Kidney (tissue), 14 donors: ENCODE data around the gene CHIC2. TPM values are rescaled to one million over a fixed set of nuclear protein-coding genes. Genes with fewer than 3 reads are reported as not detected.
"Not testable (repeated sequence)": the region's sequence is repeated elsewhere in the genome, so short reads cannot be mapped to it uniquely, and the experiment has no call there.

Experiments used
- DNase-seq, 5 donors: peaks; one replicate each; pipeline ENCODE4 v3.0.0-alpha.2; 2013 to 2020
- FAIRE-seq: peaks from 2 replicates; lab custom pipeline; 2012; peaks lifted over from hg19 to GRCh38; lab: Jason Lieb, UNC
- H3K27ac ChIP-seq, 2 donors: one replicate each; pipeline ENCODE4 v1.7.0; 2013; ENCODE audit warnings: low read depth in 2 of 2, low read length in 2 of 2, inconsistent platforms in 1 of 2
- H3K27me3 ChIP-seq: one replicate; pipeline ENCODE4 v1.7.1; 2013; ENCODE audit warnings: low read length, inconsistent platforms; ENCODE audit not compliant: control insufficient read depth, insufficient read depth
- H3K36me3 ChIP-seq, 3 donors: one replicate each; pipeline versions ENCODE4 v1.7.0 to v1.7.1; 2013; ENCODE audit warnings: low read length in 3 of 3, control low read depth in 1 of 3, inconsistent platforms in 1 of 3; ENCODE audit not compliant: insufficient read depth in 3 of 3, control insufficient read depth in 2 of 3
- H3K4me1 ChIP-seq, 3 donors: one replicate each; pipeline versions ENCODE4 v1.7.0 to v1.7.1; 2013; ENCODE audit warnings: low read length in 3 of 3, inconsistent platforms in 1 of 3, low read depth in 1 of 3; ENCODE audit not compliant: control insufficient read depth in 2 of 3, insufficient read depth in 2 of 3
- H3K4me3 ChIP-seq, 3 donors: one replicate each; pipeline versions ENCODE4 v1.7.0 to v1.8.1; 2013; ENCODE audit warnings: low read length in 3 of 3, control low read depth in 1 of 3, inconsistent platforms in 1 of 3
- H3K9ac ChIP-seq, 3 donors: one replicate each; pipeline versions ENCODE4 v1.7.0 to v1.7.1; 2013; ENCODE audit warnings: low read length in 3 of 3, control low read depth in 1 of 3, inconsistent platforms in 1 of 3
- H3K9me3 ChIP-seq, 3 donors: one replicate each; pipeline versions ENCODE4 v1.7.0 to v1.7.1; 2013; ENCODE audit warnings: low read length in 3 of 3, control low read depth in 1 of 3, inconsistent platforms in 1 of 3; ENCODE audit not compliant: control insufficient read depth in 2 of 3, insufficient read depth in 1 of 3
- CTCF ChIP-seq: IDR thresholded peaks from 3 replicates; pipeline ENCODE4 v1.5.1; 2012; ENCODE audit warnings: mild to moderate bottlenecking, moderate library complexity, borderline replicate concordance; ENCODE audit not compliant: insufficient read depth; ENCODE audit errors: extremely low read depth
- intact Hi-C: fragments of 100-400 bp; cut with DNase I; formaldehyde crosslinking; loops from one replicate; pipeline ENCODE4 v1.11.1; 2022
- polyA plus RNA-seq: library from polyadenylated mRNA; stranded (reverse); fragments of 350-450 nt; fragmentation: Illumina TruSeq; extraction: RNeasy Lipid Tissue Mini Kit (QIAGEN cat#74804); gene quantifications from one replicate; pipeline ENCODE4 v1.2.3, GENCODE V29; 2014; ENCODE audit warnings: low read depth, low replicate concordance; ENCODE audit not compliant: insufficient read depth
- total RNA-seq: library from RNA; stranded (reverse); fragmentation: NEBNext Ultra II Directional; extraction: Animal tissue kit (Norgen Biotek cat#: 25700); gene quantifications from one replicate; pipeline ENCODE4 v1.2.1, GENCODE V29; 2021
- donor health status: control.
- donor health status: control.
- donor health status: control.
- donor health status: control.
- donor health status: control.
- donor health status: DM: yes; HTN: yes; CAD: no.
- donor health status: Normal renal cell carcinoma (clear cell type).

CHIC2 gene
- total and polyA plus RNA-seq, 2 donors from 2014 or later, result 13.5 to 26.6 TPM

GRCh38 chr4:54058171-54058570, 6.2 kb downstream of the CHIC2 start:
- no peak overlapping the region for H3K27ac ChIP-seq
- H3K4me3 ChIP-seq, result no peak overlapping the region
- TF ChIP-seq CTCF, result no peak
- intact Hi-C loops, result no loop called here
- no peaks in the 10 kb centered on the region for H3K36me3 ChIP-seq
- DNase-seq (no peak), FAIRE-seq (no peak)
- H3K4me1 ChIP-seq, result peaks cover 5 to 26% (median 18%) of the 10 kb centered on the region in 3 donors
- no peaks in the 10 kb centered on the region for H3K9me3 ChIP-seq
- H3K9ac ChIP-seq, result no peak overlapping the region
- H3K27me3 ChIP-seq, result no peaks in the 10 kb centered on the region

DNA sequence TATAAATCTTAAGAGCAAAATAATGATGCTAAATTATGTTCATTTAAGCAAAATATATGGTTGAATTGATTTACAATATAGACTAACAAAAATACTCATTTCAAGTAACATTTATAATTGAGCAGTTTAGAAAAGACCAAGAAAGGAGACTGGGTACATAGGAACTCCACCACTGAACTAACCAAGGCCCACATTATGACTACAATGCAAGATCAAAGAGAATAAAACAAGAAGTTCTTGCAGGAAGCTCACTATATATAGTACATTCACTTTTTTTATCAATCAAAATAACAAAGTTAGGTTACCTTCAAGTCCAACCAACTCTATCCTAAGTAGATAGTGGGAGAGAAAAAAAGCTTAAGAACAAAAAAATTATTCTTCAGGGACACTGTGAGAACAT, 8.0 kb downstream of the CHIC2 start:
- H3K9me3 ChIP-seq, result no peaks in the 10 kb centered on the region
- no peak overlapping the region for H3K27ac ChIP-seq
- H3K36me3 ChIP-seq, result no peaks in the 10 kb centered on the region
- no peak for TF ChIP-seq CTCF
- H3K4me1 ChIP-seq, result peaks cover 0 to 18% (median 15%) of the 10 kb centered on the region in 3 donors
- DNase-seq, result no peak
- intact Hi-C loops, result no loop called here
- H3K4me3 ChIP-seq, result no peak overlapping the region
- H3K9ac ChIP-seq, result no peak overlapping the region
- H3K27me3 ChIP-seq, result no peaks in the 10 kb centered on the region
- FAIRE-seq, result no peak

- Histone ChIP-seq H3K27ac (no peak overlapping the region), H3K4me1 (peaks cover 0 to 20% (median 17%) of the 10 kb centered on the region in 3 donors), H3K36me3 (no peaks in the 10 kb centered on the region), H3K9me3 (no peaks in the 10 kb centered on the region), H3K9ac (no peak overlapping the region), H3K4me3 (no peak overlapping the region), H3K27me3 (no peaks in the 10 kb centered on the region)
- FAIRE-seq (no peak), DNase-seq (no peak)
- intact Hi-C loops, result no loop called here
- TF ChIP-seq CTCF, result no peak
These were observed 8.9 kb downstream of the CHIC2 start for GRCh38 chr4:54055494-54055893.

DNA sequence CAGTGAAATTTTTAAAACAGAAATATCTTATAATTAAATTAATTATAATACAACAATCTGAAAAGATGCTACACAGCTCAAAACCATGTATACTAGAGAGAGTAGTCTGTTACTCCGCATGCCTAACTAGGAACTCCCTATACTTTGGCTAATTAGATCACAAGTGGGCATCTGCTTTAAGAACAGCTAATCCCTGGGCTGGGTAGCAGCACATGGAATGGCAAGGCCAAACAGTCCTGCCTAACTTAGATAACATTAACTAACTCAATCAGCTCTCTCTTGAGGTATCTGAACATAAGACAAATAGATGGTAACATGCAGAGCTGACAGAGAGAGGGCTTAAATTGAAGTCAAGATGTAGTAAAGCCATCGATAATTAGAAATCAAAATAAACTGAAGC, 9.9 kb downstream of the CHIC2 start:
- FAIRE-seq, result no peak
- intact Hi-C loops, result no loop called here
- Histone ChIP-seq H3K27me3 (no peaks in the 10 kb centered on the region), H3K36me3 (no peaks in the 10 kb centered on the region), H3K4me3 (no peak overlapping the region), H3K9me3 (no peaks in the 10 kb centered on the region), H3K27ac (no peak overlapping the region), H3K9ac (no peak overlapping the region), H3K4me1 (peaks cover 0 to 18% (median 18%) of the 10 kb centered on the region in 3 donors)
- TF ChIP-seq CTCF, result no peak
- no peak for DNase-seq

- intact Hi-C loops, result not testable (repeated sequence)
These were observed 11.1 kb downstream of the CHIC2 start for GRCh38 chr4:54053322-54053721.

More at GRCh38 chr4:54053322-54053721, 11.1 kb downstream of the CHIC2 start:
- not testable (repeated sequence) for DNase-seq, H3K36me3 ChIP-seq, H3K4me3 ChIP-seq, FAIRE-seq, H3K27me3 ChIP-seq, H3K9me3 ChIP-seq, H3K9ac ChIP-seq
- Histone ChIP-seq H3K27ac (peak overlapping the region in 1 of 2 donors; percentile 5), H3K4me1 (peaks cover 0 to 18% (median 18%) of the 10 kb centered on the region in 3 donors)
